H1 (cell line): Measurements from ENCODE around the gene PRKAG3. TPM values are rescaled to one million over a fixed set of nuclear protein-coding genes. Genes with fewer than 3 reads are reported as not detected.

ENCODE experiments used
- CTCF ChIA-PET: fragments of 300-600 bp; sonication (Branson Sonifier 250); formaldehyde crosslinking; loops from one replicate; lab custom pipeline; 2021; ENCODE audit not compliant: partially characterized antibody; lab: Charles Lee
- POLR2A ChIA-PET: fragments of 300-600 bp; sonication (Branson Sonifier 250); formaldehyde crosslinking; loops from one replicate; lab custom pipeline; 2021; ENCODE audit warnings: inconsistent platforms; ENCODE audit not compliant: partially characterized antibody; lab: Charles Lee
- DNase-seq, 2 experiments: peaks; one replicate each; pipeline versions ENCODE4 v3.0.0 to v3.0.0-alpha.2; 2010 to 2022; ENCODE audit warnings: low spot score in 2 of 2, low read depth in 1 of 2, mixed read lengths in 1 of 2
- FAIRE-seq: peaks from 2 replicates; lab custom pipeline; 2011; peaks lifted over from hg19 to GRCh38; lab: Jason Lieb, UNC
- H2AFZ ChIP-seq: 2 replicates; pipeline ENCODE4 v1.8.1; 2012; ENCODE audit warnings: low read length, inconsistent platforms
- H2AK5ac ChIP-seq: 2 replicates; pipeline ENCODE4 v1.6.1; 2013; ENCODE audit warnings: low read depth, low read length
- H2BK120ac ChIP-seq: replicated peaks from 2 replicates; pipeline ENCODE3; 2013; ENCODE audit warnings: low read depth, low read length, inconsistent platforms
- H2BK12ac ChIP-seq: 2 replicates; pipeline ENCODE4 v1.6.1; 2013; ENCODE audit warnings: low read depth, low read length
- H2BK15ac ChIP-seq: 2 replicates; pipeline ENCODE4 v1.6.1; 2013; ENCODE audit warnings: low read length
- H2BK20ac ChIP-seq: 2 replicates; pipeline ENCODE4 v1.6.1; 2013; ENCODE audit warnings: low read length
- H2BK5ac ChIP-seq: 2 replicates; pipeline ENCODE4 v1.6.1; 2013; ENCODE audit warnings: low read depth, low read length
- H3K14ac ChIP-seq: 2 replicates; pipeline ENCODE4 v1.6.1; 2013; ENCODE audit warnings: inconsistent platforms; ENCODE audit not compliant: insufficient read length
- H3K18ac ChIP-seq: 2 replicates; pipeline ENCODE4 v1.6.1; 2013; ENCODE audit warnings: low read length; ENCODE audit errors: extremely low read depth
- H3K23ac ChIP-seq: 2 replicates; pipeline ENCODE4 v1.6.1; 2013; ENCODE audit warnings: inconsistent platforms; ENCODE audit not compliant: insufficient read length
- H3K23me2 ChIP-seq: 2 replicates; pipeline ENCODE4 v1.6.1; 2013; ENCODE audit warnings: low read depth, low read length
- H3K27ac ChIP-seq: 2 replicates; pipeline ENCODE4 v1.6.1; 2011; ENCODE audit warnings: low read depth, low read length, inconsistent platforms
- H3K27me3 ChIP-seq, 4 experiments: replicated peaks in 1 of 4; 1 replicate in 1 of 4; 2 replicates in 3 of 4; pipeline versions ENCODE4 v1.6.1 to v1.8.1; 2011 to 2013; ENCODE audit warnings: low read length in 3 of 4, mild to moderate bottlenecking in 3 of 4, inconsistent platforms in 2 of 4, mixed read lengths in 2 of 4, moderate library complexity in 1 of 4; ENCODE audit not compliant: control insufficient read depth in 3 of 4, insufficient read depth in 3 of 4; ENCODE audit errors: extremely low read depth in 1 of 4
- H3K36me3 ChIP-seq, 4 experiments: 2 replicates each; pipeline versions ENCODE4 v1.6.1 to v1.8.1; 2011 to 2013; ENCODE audit warnings: mild to moderate bottlenecking in 4 of 4, low read length in 3 of 4, moderate library complexity in 2 of 4, control low read depth in 1 of 4, inconsistent platforms in 1 of 4; ENCODE audit not compliant: insufficient read depth in 4 of 4, control insufficient read depth in 2 of 4
- H3K4ac ChIP-seq: replicated peaks from 2 replicates; pipeline ENCODE3; 2013; ENCODE audit warnings: low read length, low read depth, mixed read lengths, inconsistent platforms; ENCODE audit not compliant: insufficient read length
- H3K4me1 ChIP-seq, 4 experiments: replicated peaks in 1 of 4; 1 replicate in 1 of 4; 2 replicates in 3 of 4; pipeline versions ENCODE4 v1.6.1 to v1.8.1; 2011 to 2013; ENCODE audit warnings: low read length in 3 of 4, inconsistent platforms in 2 of 4, mixed read lengths in 1 of 4; ENCODE audit not compliant: insufficient read depth in 4 of 4, control insufficient read depth in 3 of 4
- H3K4me2 ChIP-seq, 2 experiments: 2 replicates each; pipeline versions ENCODE4 v1.6.1 to v1.8.1; 2011 to 2013; ENCODE audit warnings: low read depth in 2 of 2, low read length in 2 of 2, control low read depth in 1 of 2, inconsistent platforms in 1 of 2, mild to moderate bottlenecking in 1 of 2; ENCODE audit not compliant: insufficient read depth in 1 of 2
- H3K4me3 ChIP-seq, 4 experiments: fragments of 200-600, 300-600 bp in 1 of 4; sonication (generic), shearing (Covaris generic), sonication (Bioruptor Twin) in 1 of 4; 2 replicates each; pipeline versions ENCODE4 v1.5.1 to v1.8.1; 2011 to 2016; ENCODE audit warnings: low read length in 4 of 4, low read depth in 3 of 4, control low read depth in 2 of 4, inconsistent platforms in 2 of 4, mild to moderate bottlenecking in 2 of 4, mixed read lengths in 1 of 4, moderate library complexity in 1 of 4; ENCODE audit not compliant: insufficient read depth in 2 of 4; ENCODE audit errors: extremely low read depth in 1 of 4
- H3K56ac ChIP-seq: replicated peaks from 2 replicates; pipeline ENCODE3; 2013; ENCODE audit warnings: low read depth, mild to moderate bottlenecking, mixed read lengths, low read length, inconsistent platforms; ENCODE audit not compliant: insufficient read length
- H3K79me1 ChIP-seq: 2 replicates; pipeline ENCODE4 v1.6.1; 2013; ENCODE audit warnings: low read depth, low read length, control low read depth
- H3K79me2 ChIP-seq, 2 experiments: 2 replicates each; pipeline versions ENCODE4 v1.6.1 to v1.8.1; 2012 to 2013; ENCODE audit warnings: low read length in 2 of 2, mild to moderate bottlenecking in 2 of 2, inconsistent platforms in 1 of 2; ENCODE audit not compliant: insufficient read depth in 2 of 2, control insufficient read depth in 1 of 2
- H3K9ac ChIP-seq, 4 experiments: replicated peaks in 1 of 4; 1 replicate in 1 of 4; 2 replicates in 3 of 4; pipeline versions ENCODE4 v1.6.1 to v1.8.1; 2011 to 2013; ENCODE audit warnings: low read depth in 3 of 4, low read length in 3 of 4, control low read depth in 2 of 4, mild to moderate bottlenecking in 2 of 4, moderate library complexity in 2 of 4, inconsistent platforms in 1 of 4; ENCODE audit errors: extremely low read depth in 1 of 4
- H3K9me3 ChIP-seq, 2 experiments: 2 replicates each; pipeline versions ENCODE4 v1.6.1 to v1.8.1; 2012 to 2013; ENCODE audit warnings: mild to moderate bottlenecking in 2 of 2, moderate library complexity in 2 of 2, control low read depth in 1 of 2, inconsistent platforms in 1 of 2, low read depth in 1 of 2, low read length in 1 of 2, mixed read lengths in 1 of 2; ENCODE audit not compliant: insufficient read depth in 2 of 2
- H4K20me1 ChIP-seq, 2 experiments: replicated peaks in 1 of 2; 2 replicates each; pipeline versions ENCODE3 to v1.8.1; 2011 to 2013; ENCODE audit warnings: inconsistent platforms in 2 of 2, low read length in 2 of 2, mild to moderate bottlenecking in 1 of 2; ENCODE audit not compliant: insufficient read depth in 2 of 2, control insufficient read depth in 1 of 2
- H4K5ac ChIP-seq: 2 replicates; pipeline ENCODE4 v1.6.1; 2013; ENCODE audit warnings: low read length, low read depth, mixed read lengths, inconsistent platforms; ENCODE audit not compliant: insufficient read length
- H4K8ac ChIP-seq: 2 replicates; pipeline ENCODE4 v1.8.0; 2013; ENCODE audit warnings: mild to moderate bottlenecking, moderate library complexity, low read length, inconsistent platforms; ENCODE audit not compliant: insufficient read depth; ENCODE audit errors: extremely low read depth
- H4K91ac ChIP-seq: replicated peaks from 2 replicates; pipeline ENCODE3; 2013; ENCODE audit warnings: low read length, mixed read lengths, inconsistent platforms; ENCODE audit not compliant: insufficient read length
- ASH2L ChIP-seq: fragments of 200-600, 300-600 bp; sonication (generic); IDR thresholded peaks from one replicate; pipeline ENCODE4 v1.7.1; 2017; ENCODE audit warnings: low read length
- CEBPB ChIP-seq: IDR thresholded peaks from 2 replicates; pipeline ENCODE4 v1.6.1; 2012; ENCODE audit warnings: low read depth, low read length
- CHD2 ChIP-seq: IDR thresholded peaks from 2 replicates; pipeline ENCODE4 v1.6.1; 2012; ENCODE audit warnings: low read length, improper control_type of control experiment
- GABPA ChIP-seq: IDR thresholded peaks from 2 replicates; pipeline ENCODE4 v1.6.1; 2011; ENCODE audit warnings: mild to moderate bottlenecking, low read length, moderate library complexity, borderline replicate concordance; ENCODE audit not compliant: insufficient read depth
- HDAC6 ChIP-seq: IDR thresholded peaks from one replicate; pipeline ENCODE4 v1.7.1; 2012; ENCODE audit warnings: low read depth, mild to moderate bottlenecking, inconsistent platforms, low read length, moderate library complexity
- KDM1A ChIP-seq: fragments of 200-600, 300-600 bp; sonication (generic); IDR thresholded peaks from 2 replicates; pipeline ENCODE4 v1.7.1; 2016; ENCODE audit warnings: mild to moderate bottlenecking, low read length, borderline replicate concordance
- KDM4A ChIP-seq: IDR thresholded peaks from one replicate; pipeline ENCODE4 v1.7.1; 2012; ENCODE audit warnings: low read depth, mild to moderate bottlenecking, moderate library complexity, low read length, inconsistent platforms; ENCODE audit not compliant: severe bottlenecking
- MAFK ChIP-seq: IDR thresholded peaks from 2 replicates; pipeline ENCODE4 v1.6.1; 2012; ENCODE audit warnings: low read depth, mild to moderate bottlenecking, improper control_type of control experiment, low read length
- PHF8 ChIP-seq: fragments of 200-600 bp; sonication (generic); conservative IDR thresholded peaks from 2 replicates; pipeline ENCODE4 v1.7.1; 2012; ENCODE audit warnings: low read depth, mild to moderate bottlenecking, inconsistent platforms, low read length, moderate library complexity
- RNF2 ChIP-seq: fragments of 200-900, 300-1000 bp; sonication (generic); IDR thresholded peaks from 2 replicates; pipeline ENCODE4 v1.7.1; 2016; ENCODE audit warnings: borderline replicate concordance, low read depth, mild to moderate bottlenecking, antibody characterized with exemption, low read length; ENCODE audit not compliant: poor library complexity, severe bottlenecking; ENCODE audit errors: missing control alignments
- SIX5 ChIP-seq: IDR thresholded peaks from 2 replicates; pipeline ENCODE4 v1.6.1; 2011; ENCODE audit warnings: mild to moderate bottlenecking, low read depth, low read length
- SP1 ChIP-seq: IDR thresholded peaks from 2 replicates; pipeline ENCODE4 v1.6.1; 2011; ENCODE audit warnings: low read depth, low read length
- SP4 ChIP-seq: IDR thresholded peaks from 2 replicates; pipeline ENCODE4 v1.6.1; 2012; ENCODE audit warnings: low read length, inconsistent platforms
- SUZ12 ChIP-seq: fragments of 200-600 bp; sonication (generic); IDR thresholded peaks from 2 replicates; pipeline ENCODE4 v1.6.1; 2012; ENCODE audit warnings: mild to moderate bottlenecking, inconsistent platforms, low read length, moderate library complexity, mixed read lengths
- ZNF274 ChIP-seq: IDR thresholded peaks from 2 replicates; pipeline ENCODE4 v1.7.0; 2012; ENCODE audit warnings: low read length, borderline replicate concordance; ENCODE audit errors: extremely low read depth
- WGBS, 2 experiments: shearing (Covaris generic) in 1 of 2; methylation state at CpG; one replicate each; pipeline versions ENCODE4 v1.1.6 to v1.1.7; 2013 to 2015; ENCODE audit warnings: low lambda C conversion rate in 2 of 2, mixed read lengths in 2 of 2, inconsistent platforms in 1 of 2, low coverage in 1 of 2, missing lambda C conversion rate in 1 of 2; ENCODE audit not compliant: insufficient replicate concordance in 2 of 2, insufficient coverage in 1 of 2, insufficient read length in 1 of 2; ENCODE audit errors: extremely low coverage in 1 of 2, missing lambda C conversion rate in 1 of 2; 5-methylcytosine and 5-hydroxymethylcytosine counted together
- polyA plus RNA-seq, 7 experiments: library from polyadenylated mRNA; depleted of rRNA in 3 of 7; stranded (reverse) in 5 of 7; unstranded in 2 of 7; fragments of >200 nt in 5 of 7; fragments of 200-250 nt in 2 of 7; gene quantifications; 1 replicate in 5 of 7; 2 replicates in 1 of 7; 4 replicates in 1 of 7; pipeline versions ENCODE4 v1.2.1 to v1.2.3, GENCODE V29; 2011 to 2013; ENCODE audit warnings: missing spikeins in 2 of 7, mixed read lengths in 2 of 7
- total RNA-seq: library from RNA; stranded (reverse); fragmentation: NEBNext Ultra II Directional; extraction: Animal tissue kit (Norgen Biotek cat#: 25700); gene quantifications from 2 replicates; pipeline ENCODE4 v1.2.1, GENCODE V29; 2021

Gene PRKAG3
- total and polyA plus RNA-seq, 2 of the 8 experiments (the other 6 are each of a cell fraction or from before 2014, with no cell fraction given) = not detected

DNA sequence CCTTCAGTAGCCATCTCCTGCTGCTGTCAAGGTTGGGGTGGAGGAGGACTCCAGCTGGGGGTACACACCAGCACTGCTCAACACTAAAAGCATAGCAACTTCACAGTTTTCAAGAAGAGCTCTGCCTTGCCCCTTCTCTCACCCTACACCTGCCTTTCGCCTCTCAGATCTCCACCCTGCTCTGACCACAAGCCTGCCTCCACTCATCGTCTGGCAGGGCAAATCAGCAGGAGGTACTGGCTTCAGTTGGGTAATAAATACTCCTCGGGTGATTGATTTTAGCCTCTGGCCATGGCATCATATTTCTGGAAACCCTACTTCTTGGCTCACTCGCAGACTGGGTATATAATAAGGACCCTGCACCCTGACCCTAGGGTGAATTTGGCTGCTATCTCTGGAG lies 3.1 kb upstream of the PRKAG3 start:
- Histone ChIP-seq H4K91ac (no peak overlapping the region), H3K23ac (no peak overlapping the region), H3K14ac (no peak overlapping the region), H4K5ac (no peak overlapping the region), H4K8ac (no peak overlapping the region), H3K79me2 (no peaks in the 10 kb centered on the region), H3K4me2 (no peak overlapping the region), H3K4me1 (peaks cover 0 to 3% (median 0%) of the 10 kb centered on the region in 4 experiments; a peak in 1 of 7 replicates), H3K56ac (no peak overlapping the region), H3K27ac (no peak overlapping the region), H3K4ac (no peak overlapping the region), H2BK12ac (no peak overlapping the region), H2BK20ac (no peak overlapping the region), H3K23me2 (peaks cover 2% of the 10 kb centered on the region; the same call in 1 of the 2 replicates), H3K79me1 (no peaks in the 10 kb centered on the region), H3K27me3 (peaks cover 0 to 4% (median 0%) of the 10 kb centered on the region in 4 experiments; a peak in 1 of 7 replicates), H2BK120ac (no peak overlapping the region), H2BK5ac (no peak overlapping the region), H2AFZ (no peak overlapping the region), H2AK5ac (no peak overlapping the region), H3K18ac (no peak overlapping the region), H2BK15ac (no peak overlapping the region), H4K20me1 (no peaks in the 10 kb centered on the region), H3K9ac (no peak overlapping the region), H3K36me3 (no peaks in the 10 kb centered on the region), H3K4me3 (no peak overlapping the region), H3K9me3 (no peaks in the 10 kb centered on the region)
- FAIRE-seq = no peak
- WGBS, 2 experiments = 86% methylated on average over 4 of the region's 4 CpGs; no CpG with 5 or more reads in 1 of the 2 experiments
- no peak for DNase-seq
- POLR2A ChIA-PET = no interaction called here
- CTCF ChIA-PET = interaction anchor here (1.0 to 2.7 kb wide), 2 partner anchors 13 to 17 kb away, joined by 5 to 9 read pairs; no protein-coding TSS in a partner anchor
- TF ChIP-seq ZNF274 = no peak
- no peak for TF ChIP-seq SP4
- TF ChIP-seq MAFK = no peak
- TF ChIP-seq SIX5 = no peak
- TF ChIP-seq SP1 = no peak
- TF ChIP-seq KDM1A = no peak
- no peak for TF ChIP-seq KDM4A
- no peak for TF ChIP-seq CHD2
- no peak for TF ChIP-seq HDAC6
- TF ChIP-seq PHF8 = no peak
- TF ChIP-seq SUZ12 = no peak
- TF ChIP-seq CEBPB = no peak
- no peak for TF ChIP-seq GABPA
- TF ChIP-seq ASH2L = no peak
- no peak for TF ChIP-seq RNF2
